ENCODE measurements around the gene TRAF2. TPM values are rescaled to one million over a fixed set of nuclear protein-coding genes. Genes with fewer than 3 reads are reported as not detected.

Gene TRAF2
- total and polyA plus RNA-seq, 2 donors (not counting 3 experiments of a cell fraction or from before 2014, with no cell fraction given) = 10.9 to 23.1 TPM

DNA sequence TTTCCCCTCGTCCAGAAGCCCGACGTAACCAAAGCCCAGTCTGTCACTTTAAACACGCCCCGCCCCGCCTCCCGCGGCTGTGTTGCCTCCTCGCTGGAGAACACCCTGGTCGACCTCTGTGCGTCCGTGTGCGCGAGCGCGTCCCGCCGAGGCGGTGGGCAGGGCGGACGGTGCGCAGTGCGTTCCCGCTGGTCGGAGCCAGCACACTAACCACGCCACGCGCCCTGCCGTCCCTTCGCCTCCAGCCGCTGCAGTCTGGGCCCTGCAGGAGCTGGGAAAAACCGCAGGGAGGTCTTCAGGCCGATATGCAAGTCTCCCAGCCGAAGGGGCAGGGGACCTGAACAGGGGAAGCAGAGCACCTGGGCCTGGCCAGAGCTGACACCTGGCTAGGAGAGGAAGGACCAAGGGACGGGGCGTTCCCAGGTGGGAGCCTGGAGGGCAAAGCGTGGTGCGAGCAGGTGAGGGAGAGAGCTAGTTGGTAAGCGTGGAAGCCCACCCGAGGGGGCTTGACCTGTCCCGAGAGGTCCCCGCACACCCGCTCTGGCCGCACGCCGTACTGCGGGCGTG lies 38.4 kb upstream of the TRAF2 start:
- H3K27me3 ChIP-seq (ENCODE audit: control insufficient read depth in 2 of 2, insufficient read depth in 2 of 2, low read length in 2 of 2) = peaks cover 10 to 28% of the 10 kb centered on the region in 2 experiments
- POLR2A ChIA-PET = no interaction called here
- H4K20me1 ChIP-seq (replicated peaks; ENCODE audit: control insufficient read depth, extremely low read depth, insufficient read depth, low read length) = no peaks in the 10 kb centered on the region
- H3K4me1 ChIP-seq (ENCODE audit: control insufficient read depth, extremely low read depth, insufficient read depth, low read length) = peaks cover 10% of the 10 kb centered on the region
- BruUV-seq (replicated peaks) = no TSS peak
- peak overlapping the region; percentile 29 to 90 (median 45) for H3K4me3 ChIP-seq (replicated peaks in 1 of 3; ENCODE audit: insufficient read depth in 1 of 3, low read depth in 1 of 3, low read length in 3 of 3)
- no peaks in the 10 kb centered on the region for H3K9me3 ChIP-seq (replicated peaks; ENCODE audit: control insufficient read depth, insufficient read depth, low read length)
- CTCF ChIA-PET = interaction anchor here (0.6 to 2.0 kb wide), 7 partner anchors 96 to 243 kb away, joined by 3 to 7 read pairs (median 4); no protein-coding TSS in a partner anchor
- H3K27ac ChIP-seq (ENCODE audit: insufficient read depth, low read depth, low read length) = no peak overlapping the region
- no peaks in the 10 kb centered on the region for H3K9me1 ChIP-seq (replicated peaks; ENCODE audit: control insufficient read depth, extremely low read depth, insufficient read depth, low read length)
- no peaks in the 10 kb centered on the region for H3K36me3 ChIP-seq (ENCODE audit: control insufficient read depth in 2 of 2, extremely low read depth in 1 of 2, insufficient read depth in 2 of 2, low read length in 2 of 2)
- dilution Hi-C loops (cut with MboI; ENCODE audit: extremely low pct_ligation_motif_present, low sequenced_read_pairs) = no loop called here
- peak overlapping the region; percentile 60 for H3K4me2 ChIP-seq (ENCODE audit: insufficient read depth, low read length)
- no peak overlapping the region for H2AFZ ChIP-seq (ENCODE audit: low read depth, low read length)
- FAIRE-seq = peak; percentile 89
- intact Hi-C loops (cut with micrococcal nuclease) = loop anchor here (2.0 to 5.0 kb wide), 2 partner anchors 56 to 97 kb away; partner anchors contain the start of genes C8G, FBXW5 and TMEM141
- peak; percentile 72 for DNase-seq (ENCODE audit: low read depth, low spot score)
- no peaks in the 10 kb centered on the region for H3K79me2 ChIP-seq (ENCODE audit: control insufficient read depth, insufficient read depth, low read length)
- no peak overlapping the region for H3K9ac ChIP-seq (replicated peaks; ENCODE audit: extremely low read depth, insufficient read depth, low read length)
- TF ChIP-seq FOS (IDR thresholded peaks at IDR 0.05; ENCODE audit: borderline replicate concordance, insufficient read depth, low read length) (no peak), GATA2 (IDR thresholded peaks at IDR 0.05; ENCODE audit: insufficient read depth, insufficient read length, low read depth, low read length) (no peak), EZH2 (IDR thresholded peaks at IDR 0.05; ENCODE audit: borderline replicate concordance, low read depth, low read length, severe bottlenecking) (no peak), JUN (IDR thresholded peaks at IDR 0.05; ENCODE audit: borderline replicate concordance, insufficient read depth, insufficient read length, low read depth) (no peak), POLR2A (IDR thresholded peaks at IDR 0.05; ENCODE audit: low read depth, low read length) (peak; percentile 49), POLR2AphosphoS5 (IDR thresholded peaks at IDR 0.05; ENCODE audit: insufficient read depth, low read depth, low read length) (peak; percentile 54), MYC (IDR thresholded peaks at IDR 0.05; ENCODE audit: low read depth, low read length) (peak; percentile 56)
- TF ChIP-seq, protein P1, sequence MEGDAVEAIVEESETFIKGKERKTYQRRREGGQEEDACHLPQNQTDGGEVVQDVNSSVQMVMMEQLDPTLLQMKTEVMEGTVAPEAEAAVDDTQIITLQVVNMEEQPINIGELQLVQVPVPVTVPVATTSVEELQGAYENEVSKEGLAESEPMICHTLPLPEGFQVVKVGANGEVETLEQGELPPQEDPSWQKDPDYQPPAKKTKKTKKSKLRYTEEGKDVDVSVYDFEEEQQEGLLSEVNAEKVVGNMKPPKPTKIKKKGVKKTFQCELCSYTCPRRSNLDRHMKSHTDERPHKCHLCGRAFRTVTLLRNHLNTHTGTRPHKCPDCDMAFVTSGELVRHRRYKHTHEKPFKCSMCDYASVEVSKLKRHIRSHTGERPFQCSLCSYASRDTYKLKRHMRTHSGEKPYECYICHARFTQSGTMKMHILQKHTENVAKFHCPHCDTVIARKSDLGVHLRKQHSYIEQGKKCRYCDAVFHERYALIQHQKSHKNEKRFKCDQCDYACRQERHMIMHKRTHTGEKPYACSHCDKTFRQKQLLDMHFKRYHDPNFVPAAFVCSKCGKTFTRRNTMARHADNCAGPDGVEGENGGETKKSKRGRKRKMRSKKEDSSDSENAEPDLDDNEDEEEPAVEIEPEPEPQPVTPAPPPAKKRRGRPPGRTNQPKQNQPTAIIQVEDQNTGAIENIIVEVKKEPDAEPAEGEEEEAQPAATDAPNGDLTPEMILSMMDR (IDR thresholded peaks at IDR 0.05; ENCODE audit: extremely low read depth in 1 of 2, insufficient read depth in 1 of 2, low read depth in 1 of 2, low read length in 2 of 2) = no peak
- TF ChIP-seq, protein P2, sequence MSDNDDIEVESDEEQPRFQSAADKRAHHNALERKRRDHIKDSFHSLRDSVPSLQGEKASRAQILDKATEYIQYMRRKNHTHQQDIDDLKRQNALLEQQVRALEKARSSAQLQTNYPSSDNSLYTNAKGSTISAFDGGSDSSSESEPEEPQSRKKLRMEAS (IDR thresholded peaks at IDR 0.05; ENCODE audit: insufficient read depth, insufficient read length) = no peak
